TTC549 (cell line): ENCODE measurements around the gene CFAP92.

ENCODE experiments used
- FAIRE-seq: peaks from 2 replicates; lab custom pipeline; 2012; peaks lifted over from hg19 to GRCh38; lab: Jason Lieb, UNC

CFAP92 gene

DNA sequence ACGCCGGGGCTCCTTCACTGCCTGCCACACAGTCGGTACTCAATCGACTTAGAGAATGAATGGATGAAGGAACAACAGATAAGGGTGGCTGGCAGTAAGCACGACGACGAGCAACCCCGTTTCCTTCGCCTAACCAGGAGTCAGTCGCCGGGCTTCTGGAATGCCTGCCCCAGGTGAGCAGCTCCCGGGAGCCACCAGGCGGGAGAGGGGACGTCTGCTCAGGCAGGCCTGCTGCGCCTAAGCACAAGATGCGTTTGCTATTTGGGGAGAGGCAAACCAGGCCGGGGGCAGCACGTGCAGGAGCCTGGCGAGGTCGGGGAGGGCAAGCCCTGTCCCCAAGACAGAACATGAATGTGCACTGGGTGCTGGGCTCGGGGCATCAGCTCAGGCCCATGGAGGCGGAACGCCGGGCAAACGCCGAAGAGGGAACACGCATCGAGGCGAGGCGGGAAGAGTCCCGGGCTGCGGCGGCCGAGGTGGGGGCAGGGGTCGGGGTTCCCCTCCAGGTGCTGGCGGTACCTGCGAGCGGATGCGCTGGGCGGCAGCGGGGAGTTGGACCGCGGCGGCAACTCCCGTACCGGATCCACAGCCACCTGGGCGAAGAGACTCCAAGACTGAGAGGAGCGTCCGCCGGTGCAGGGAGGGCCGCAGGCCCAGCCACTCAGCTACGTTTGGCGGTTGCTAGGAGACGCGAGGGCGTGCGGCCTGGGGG, at the start of gene CFAP92:
CFAP92 (minus strand) TSS at position 616 of the 712 bp plus-strand sequence. CDS start 772 bp downstream, outside the sequence.
- no peak for FAIRE-seq

GRCh38 chr3:129040579-129041300, 46.9 kb upstream of the CFAP92 start:
- FAIRE-seq, result no peak

GRCh38 chr3:129040039-129040336, 46.1 kb upstream of the CFAP92 start:
- FAIRE-seq, result no peak

DNA sequence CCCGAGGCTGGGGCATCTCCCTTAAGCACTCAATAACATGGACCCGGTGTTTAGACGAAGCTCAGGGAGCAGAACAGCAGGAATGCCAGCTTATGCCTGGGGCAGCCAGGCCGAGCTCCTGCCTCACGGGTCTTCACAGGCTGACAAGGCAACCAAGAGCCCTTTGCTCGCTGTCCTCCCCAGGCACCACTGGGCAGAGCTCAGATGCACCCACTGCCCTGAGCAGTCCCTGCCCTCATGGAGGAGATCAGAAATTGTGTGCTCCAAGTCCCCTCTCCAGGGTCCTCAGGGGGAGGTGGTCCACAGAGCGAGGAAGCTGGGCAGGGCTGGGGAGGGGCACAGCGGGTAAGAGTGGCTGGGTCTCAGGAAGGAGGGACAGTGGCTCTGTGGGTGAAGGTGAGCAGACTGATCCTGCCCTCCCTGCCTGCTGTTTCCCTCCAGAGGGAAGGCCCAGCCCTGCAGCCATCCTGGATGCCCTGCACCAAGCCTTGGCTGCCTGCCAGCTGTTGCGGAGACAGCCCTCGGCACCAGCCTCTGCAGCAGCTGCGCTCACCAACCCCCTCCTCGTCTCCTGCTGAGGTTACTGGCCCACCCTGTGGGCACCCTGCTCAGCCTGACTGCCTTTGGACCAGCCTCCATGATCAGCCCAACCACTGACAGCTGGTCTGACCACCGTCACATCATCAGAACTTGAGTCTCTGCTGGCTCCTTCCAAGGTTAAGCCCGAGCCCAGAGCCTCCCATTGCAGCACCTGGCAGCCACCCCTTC, 45.6 kb upstream of the CFAP92 start:
- no peak for FAIRE-seq

- FAIRE-seq, result no peak
Observed at GRCh38 chr3:129038121-129038855, 44.4 kb upstream of the CFAP92 start.

DNA sequence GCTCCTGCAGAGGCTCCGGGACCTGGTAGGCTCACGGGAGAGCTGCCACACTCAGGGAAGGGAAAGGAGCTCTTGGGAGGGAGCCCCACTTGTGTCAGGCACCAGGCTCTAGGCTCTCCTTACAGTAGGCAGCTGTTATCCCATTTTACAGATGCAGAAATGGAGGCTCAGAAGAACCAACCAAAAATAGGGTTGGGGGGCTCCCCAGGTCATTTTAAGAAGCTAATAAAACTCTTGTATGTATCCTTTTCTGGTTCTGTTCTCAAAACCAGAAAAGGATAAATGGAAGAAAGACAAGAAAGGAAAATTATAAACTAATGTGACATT, 43.2 kb upstream of the CFAP92 start:
- FAIRE-seq, result no peak

GRCh38 chr3:129036222-129037092, 42.6 kb upstream of the CFAP92 start:
- FAIRE-seq, result no peak

DNA sequence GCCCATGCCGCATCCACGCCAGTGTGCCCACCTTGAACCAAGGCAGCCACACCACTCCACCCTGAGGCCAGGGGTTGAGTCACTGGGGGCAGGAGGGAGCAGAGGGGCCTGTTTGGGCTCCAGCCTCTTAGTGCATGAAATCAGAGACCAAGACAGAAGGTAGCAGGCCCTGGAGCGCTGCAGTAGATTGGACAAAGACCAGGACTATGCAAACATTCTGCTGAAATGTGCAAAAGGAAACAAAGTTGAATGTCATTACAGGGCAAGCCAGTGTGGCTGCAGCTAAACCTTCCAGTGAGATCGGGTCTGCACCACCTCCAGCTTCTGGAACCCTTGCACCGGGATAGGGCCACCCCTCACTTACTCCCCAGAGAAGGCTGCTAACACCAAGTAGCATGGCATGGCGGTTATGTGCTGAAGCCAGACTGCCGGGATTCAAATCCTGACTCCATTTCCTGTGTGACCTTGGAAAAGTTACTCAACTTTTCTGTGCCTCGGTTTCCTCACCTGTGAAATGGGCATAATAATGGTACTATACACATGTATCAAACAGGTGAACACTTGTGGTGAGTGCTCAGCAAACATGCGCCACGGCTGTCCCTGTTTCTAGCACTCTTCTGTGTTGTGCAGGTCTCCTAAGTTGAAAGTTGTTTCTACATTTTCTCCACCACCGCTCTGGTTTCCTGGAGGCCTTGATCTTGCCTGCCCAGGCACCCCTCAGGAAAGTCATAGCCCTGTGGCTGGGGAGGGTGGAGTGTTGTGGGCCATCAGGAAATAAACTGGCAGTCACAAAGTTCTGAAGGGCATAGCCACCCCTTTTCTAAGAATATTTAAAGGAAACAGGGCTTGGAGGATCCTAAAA, 41.7 kb upstream of the CFAP92 start:
- no peak for FAIRE-seq

DNA sequence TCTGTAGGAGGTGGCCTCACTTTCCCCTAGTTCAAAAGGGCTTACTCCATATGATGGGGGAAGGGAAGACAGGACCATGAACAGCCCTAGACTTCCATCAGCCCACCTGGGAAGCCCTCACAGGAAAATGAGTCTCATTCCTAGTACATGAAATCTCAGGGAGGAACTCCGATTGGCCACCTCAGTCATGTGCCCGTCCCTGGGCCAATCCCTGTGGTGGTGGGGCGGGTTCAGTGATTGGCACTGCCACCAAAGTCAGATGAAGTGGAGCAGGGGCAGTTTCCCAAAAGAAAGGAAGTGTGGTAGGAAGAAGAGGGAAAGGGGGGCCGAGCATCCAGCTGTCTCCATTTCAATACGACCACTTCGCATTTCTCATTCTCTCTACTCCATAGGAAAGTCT, 40.8 kb upstream of the CFAP92 start:
- no peak for FAIRE-seq

GRCh38 chr3:129033633-129034321, 39.9 kb upstream of the CFAP92 start:
- no peak for FAIRE-seq

GRCh38 chr3:129033151-129033550, 39.3 kb upstream of the CFAP92 start:
- FAIRE-seq, result no peak

- FAIRE-seq, result no peak
Observed at GRCh38 chr3:129032716-129033115, 38.8 kb upstream of the CFAP92 start.

DNA sequence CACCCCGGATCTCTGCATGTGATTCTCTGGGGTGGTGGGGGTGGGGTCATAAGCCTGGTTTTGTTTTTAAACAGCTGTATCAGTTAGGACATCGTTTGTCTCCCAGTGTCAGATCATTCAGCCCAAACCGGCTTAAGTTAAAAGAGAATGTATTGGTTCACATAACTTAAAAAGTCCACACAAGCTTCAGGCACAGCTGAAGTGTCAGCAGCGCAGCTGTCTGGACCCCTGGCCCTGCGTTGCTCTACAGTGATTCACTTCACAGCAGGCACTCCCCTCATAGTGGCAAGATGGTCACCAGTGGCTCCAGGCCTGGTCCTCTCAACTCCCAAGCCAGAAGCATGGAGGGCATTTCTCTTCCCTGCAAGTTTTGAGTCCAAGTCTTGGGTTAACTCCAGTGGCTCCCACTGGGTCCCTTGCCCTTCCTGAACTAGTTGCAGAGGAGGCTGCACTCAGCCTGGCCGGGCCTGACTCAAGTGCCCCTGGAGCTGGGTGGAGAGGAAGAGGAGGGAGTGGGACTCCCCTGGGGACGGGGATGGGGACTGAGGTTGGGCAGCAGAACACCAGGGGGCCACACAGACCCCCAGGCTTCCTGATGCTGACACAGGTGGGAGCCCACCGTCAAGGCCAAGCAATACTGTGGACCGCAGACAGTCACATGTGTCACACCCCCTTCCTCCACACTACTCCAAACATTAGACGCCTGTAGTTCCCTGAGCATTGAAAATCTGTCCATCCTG, 37.8 kb upstream of the CFAP92 start:
- FAIRE-seq, result no peak

- no peak for FAIRE-seq
Observed at GRCh38 chr3:129030611-129031010, 36.7 kb upstream of the CFAP92 start.

DNA sequence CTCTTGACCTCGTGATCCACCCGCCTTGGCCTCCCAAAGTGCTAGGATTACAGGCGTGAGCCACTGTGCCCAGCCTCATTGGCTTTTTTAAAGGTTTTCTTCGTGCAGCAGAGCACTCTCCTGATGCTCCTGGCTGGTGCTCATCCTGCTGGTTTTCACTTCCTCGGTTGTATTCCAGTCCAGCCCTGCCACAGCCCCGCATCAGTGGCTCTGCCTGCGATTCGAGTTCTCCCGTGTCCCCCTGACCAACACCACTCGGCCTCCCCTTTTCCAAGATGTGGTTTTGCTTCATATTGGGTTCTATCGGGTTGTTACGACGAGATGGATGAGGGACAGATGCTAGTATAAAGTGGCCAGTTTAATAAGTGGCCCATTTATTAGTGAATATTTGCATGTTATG, 35.0 kb upstream of the CFAP92 start:
- FAIRE-seq, result no peak

- FAIRE-seq, result no peak
Observed at GRCh38 chr3:129027544-129027880, 33.6 kb upstream of the CFAP92 start.

GRCh38 chr3:129026728-129027543, 33.1 kb upstream of the CFAP92 start:
- no peak for FAIRE-seq

GRCh38 chr3:129025691-129026435, 32.0 kb upstream of the CFAP92 start:
- no peak for FAIRE-seq
